ENCODE measurements around the gene STMN1.

GRCh38 chr1:25936947-25937346, 30.7 kb upstream of the STMN1 start:
- TF ChIP-seq, protein P1, sequence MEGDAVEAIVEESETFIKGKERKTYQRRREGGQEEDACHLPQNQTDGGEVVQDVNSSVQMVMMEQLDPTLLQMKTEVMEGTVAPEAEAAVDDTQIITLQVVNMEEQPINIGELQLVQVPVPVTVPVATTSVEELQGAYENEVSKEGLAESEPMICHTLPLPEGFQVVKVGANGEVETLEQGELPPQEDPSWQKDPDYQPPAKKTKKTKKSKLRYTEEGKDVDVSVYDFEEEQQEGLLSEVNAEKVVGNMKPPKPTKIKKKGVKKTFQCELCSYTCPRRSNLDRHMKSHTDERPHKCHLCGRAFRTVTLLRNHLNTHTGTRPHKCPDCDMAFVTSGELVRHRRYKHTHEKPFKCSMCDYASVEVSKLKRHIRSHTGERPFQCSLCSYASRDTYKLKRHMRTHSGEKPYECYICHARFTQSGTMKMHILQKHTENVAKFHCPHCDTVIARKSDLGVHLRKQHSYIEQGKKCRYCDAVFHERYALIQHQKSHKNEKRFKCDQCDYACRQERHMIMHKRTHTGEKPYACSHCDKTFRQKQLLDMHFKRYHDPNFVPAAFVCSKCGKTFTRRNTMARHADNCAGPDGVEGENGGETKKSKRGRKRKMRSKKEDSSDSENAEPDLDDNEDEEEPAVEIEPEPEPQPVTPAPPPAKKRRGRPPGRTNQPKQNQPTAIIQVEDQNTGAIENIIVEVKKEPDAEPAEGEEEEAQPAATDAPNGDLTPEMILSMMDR (IDR thresholded peaks at IDR 0.05): no peak
- no peak for TF ChIP-seq POLR2A (IDR thresholded peaks at IDR 0.05)
